Measurements from ENCODE around the gene FRG1.
"Not testable (repeated sequence)": the region's sequence is repeated elsewhere in the genome, so short reads cannot be mapped to it uniquely, and the experiment has no call there.

DNA sequence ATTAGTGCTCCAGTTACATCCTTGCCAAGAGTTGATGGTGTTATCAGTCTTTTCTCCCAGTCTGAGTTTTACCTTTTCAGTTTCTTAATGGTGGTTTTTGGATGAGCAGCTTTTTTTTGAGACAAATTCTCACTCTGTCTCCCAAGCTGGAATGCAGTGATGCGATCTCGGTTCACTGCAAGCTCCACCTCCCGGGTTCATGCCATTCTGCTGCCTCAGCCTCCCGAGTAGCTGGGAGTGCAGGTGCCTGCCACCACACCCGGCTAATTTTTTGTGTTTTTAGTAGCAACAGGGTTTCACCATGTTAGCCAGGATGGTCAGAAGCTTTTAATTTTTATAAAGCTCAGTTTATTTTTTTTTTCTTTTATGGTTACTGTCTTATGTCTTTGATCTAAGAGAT lies 3.4 kb downstream of the FRG1 start:
- TF ChIP-seq, protein P1, sequence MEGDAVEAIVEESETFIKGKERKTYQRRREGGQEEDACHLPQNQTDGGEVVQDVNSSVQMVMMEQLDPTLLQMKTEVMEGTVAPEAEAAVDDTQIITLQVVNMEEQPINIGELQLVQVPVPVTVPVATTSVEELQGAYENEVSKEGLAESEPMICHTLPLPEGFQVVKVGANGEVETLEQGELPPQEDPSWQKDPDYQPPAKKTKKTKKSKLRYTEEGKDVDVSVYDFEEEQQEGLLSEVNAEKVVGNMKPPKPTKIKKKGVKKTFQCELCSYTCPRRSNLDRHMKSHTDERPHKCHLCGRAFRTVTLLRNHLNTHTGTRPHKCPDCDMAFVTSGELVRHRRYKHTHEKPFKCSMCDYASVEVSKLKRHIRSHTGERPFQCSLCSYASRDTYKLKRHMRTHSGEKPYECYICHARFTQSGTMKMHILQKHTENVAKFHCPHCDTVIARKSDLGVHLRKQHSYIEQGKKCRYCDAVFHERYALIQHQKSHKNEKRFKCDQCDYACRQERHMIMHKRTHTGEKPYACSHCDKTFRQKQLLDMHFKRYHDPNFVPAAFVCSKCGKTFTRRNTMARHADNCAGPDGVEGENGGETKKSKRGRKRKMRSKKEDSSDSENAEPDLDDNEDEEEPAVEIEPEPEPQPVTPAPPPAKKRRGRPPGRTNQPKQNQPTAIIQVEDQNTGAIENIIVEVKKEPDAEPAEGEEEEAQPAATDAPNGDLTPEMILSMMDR (IDR thresholded peaks at IDR 0.05; ENCODE audit: extremely low read depth in 1 of 2, insufficient read depth in 1 of 2, low read depth in 1 of 2, low read length in 2 of 2): not testable (repeated sequence)
- not testable (repeated sequence) for TF ChIP-seq MYC (IDR thresholded peaks at IDR 0.05; ENCODE audit: low read depth, low read length); POLR2A (IDR thresholded peaks at IDR 0.05; ENCODE audit: low read depth, low read length); EZH2 (IDR thresholded peaks at IDR 0.05; ENCODE audit: borderline replicate concordance, low read depth, low read length, severe bottlenecking)

Measured in endothelial cell of umbilical vein (primary cell).